HG03025 (cell line): ENCODE results near the gene PRKCI.
"Not testable (repeated sequence)": the region's sequence is repeated elsewhere in the genome, so short reads cannot be mapped to it uniquely, and the experiment has no call there.

Source experiments
- ATAC-seq: cut with Tn5 transposase; IDR thresholded peaks from one replicate; pipeline ENCODE4 v1.9.1; 2021; ENCODE audit warnings: mild to moderate bottlenecking, moderate library complexity; ENCODE audit not compliant: unreplicated experiment, low FRiP score

The PRKCI gene

GRCh38 chr3:170277833-170278580, 55.8 kb downstream of the PRKCI start:
- no peak for ATAC-seq

- no peak for ATAC-seq
Observed at GRCh38 chr3:170278627-170279026, 56.4 kb downstream of the PRKCI start.

- no peak for ATAC-seq
Observed at GRCh38 chr3:170290194-170290593, 68.0 kb downstream of the PRKCI start.

DNA sequence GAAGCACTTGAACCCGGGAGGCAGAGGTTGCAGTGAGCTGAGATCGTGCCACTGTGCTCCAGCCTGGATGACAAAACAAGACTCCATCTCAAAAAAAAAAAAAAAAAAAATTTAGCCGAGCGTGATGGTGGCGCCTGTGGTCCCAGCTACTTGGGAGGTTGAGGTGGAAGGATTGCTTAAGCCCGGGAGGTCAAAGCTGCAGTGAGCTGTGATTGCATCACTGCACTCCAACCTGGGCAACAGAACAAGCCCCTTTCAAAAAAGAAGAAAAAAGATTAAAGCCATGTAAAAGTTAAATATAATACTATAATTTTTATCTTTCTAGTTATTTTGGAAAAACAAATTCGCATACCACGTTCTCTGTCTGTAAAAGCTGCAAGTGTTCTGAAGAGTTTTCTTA, 73.4 kb downstream of the PRKCI start:
- ATAC-seq = no peak

DNA sequence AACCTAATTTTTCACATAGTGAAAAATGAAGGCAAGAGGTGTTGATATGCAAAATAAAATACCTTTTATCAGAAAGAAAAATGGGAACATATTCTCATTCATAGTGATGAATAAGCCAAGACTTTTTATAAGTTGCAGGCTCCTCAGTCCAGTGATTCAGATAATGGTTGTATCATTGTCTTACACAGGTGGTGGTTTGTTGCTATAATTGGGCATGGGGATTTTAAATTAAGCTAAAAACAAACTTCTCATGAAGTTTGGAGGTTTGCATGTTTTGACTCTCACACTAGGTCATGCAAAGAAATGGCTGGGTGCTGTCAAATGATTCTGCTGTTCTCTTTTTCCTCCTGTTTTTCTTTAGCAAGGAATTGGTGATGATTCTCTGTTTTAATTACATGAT, 74.5 kb downstream of the PRKCI start:
- no peak for ATAC-seq

DNA sequence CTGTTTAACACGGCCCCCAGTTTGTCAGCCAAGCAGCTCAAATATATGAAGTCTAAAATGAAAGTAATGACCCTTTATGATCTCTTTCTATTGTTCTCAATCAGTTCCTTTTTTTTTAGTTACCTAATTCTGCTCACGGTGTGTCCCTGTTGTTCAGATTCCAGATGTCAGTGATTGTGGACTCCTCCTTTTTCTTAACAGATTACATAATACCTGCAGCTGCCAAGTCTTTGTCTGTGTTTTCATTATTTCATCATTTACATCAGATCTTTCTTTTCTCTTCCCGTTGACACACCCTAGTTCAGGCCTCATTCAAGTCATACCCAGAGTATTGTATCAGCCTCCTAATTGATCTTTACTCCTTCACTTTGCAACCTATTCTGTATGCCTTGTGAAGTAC, 79.2 kb downstream of the PRKCI start:
- ATAC-seq = no peak

DNA sequence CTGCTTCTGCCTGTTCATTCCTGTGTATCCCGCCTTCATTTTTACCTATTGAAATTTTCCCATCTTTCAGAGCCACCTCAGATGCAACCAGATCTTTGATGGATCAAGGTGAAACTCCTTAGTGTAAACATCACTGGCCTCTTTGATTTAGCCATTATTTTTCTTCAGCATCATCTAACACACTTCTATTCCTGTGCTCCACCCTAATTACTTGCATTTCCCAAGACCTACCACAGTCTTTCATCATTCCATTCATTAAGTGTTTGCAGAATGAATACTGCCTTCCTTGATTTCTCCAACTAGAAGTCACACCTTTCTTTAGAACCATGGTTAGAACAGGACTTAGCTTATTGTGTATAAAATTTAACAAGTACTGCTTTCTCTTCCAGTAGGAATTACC, 79.8 kb downstream of the PRKCI start:
- ATAC-seq = no peak

- ATAC-seq = no peak
Observed at GRCh38 chr3:170306015-170306414, 83.8 kb downstream of the PRKCI start.

DNA sequence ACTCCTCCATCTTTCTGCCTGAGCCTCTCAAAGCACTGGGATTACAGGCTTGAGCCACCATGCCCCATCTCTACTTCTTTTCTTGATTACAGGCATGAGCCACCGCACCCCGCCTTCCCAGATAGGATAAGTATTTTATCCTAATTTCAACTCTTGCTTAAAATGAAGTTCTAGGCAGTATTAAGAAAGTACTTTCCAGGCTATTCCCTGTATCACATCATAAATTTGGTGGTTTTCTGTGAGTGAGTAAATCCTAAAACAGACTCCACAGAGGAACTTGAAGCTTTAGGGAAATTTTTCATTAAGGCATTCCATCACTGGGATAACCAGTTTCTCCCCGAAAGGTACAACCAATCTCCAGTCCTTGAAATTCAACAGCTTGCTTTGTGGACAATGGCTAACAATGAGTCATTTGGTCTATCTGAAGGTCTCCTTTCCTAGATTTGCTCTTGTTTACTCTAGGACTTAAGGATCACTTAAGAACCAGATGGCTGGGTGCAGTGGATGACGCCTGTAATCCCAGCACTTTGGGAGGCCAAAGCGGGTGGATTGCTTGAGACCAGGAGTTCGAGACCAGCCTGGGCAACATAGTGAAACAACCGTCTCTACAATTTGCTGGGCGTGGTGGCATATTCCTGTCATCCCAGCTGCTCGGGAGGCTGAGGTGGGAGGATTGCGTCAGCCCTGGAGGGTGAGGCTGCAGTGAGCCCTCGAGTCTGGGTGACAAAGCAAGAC, 85.6 kb downstream of the PRKCI start:
- ATAC-seq = no peak

DNA sequence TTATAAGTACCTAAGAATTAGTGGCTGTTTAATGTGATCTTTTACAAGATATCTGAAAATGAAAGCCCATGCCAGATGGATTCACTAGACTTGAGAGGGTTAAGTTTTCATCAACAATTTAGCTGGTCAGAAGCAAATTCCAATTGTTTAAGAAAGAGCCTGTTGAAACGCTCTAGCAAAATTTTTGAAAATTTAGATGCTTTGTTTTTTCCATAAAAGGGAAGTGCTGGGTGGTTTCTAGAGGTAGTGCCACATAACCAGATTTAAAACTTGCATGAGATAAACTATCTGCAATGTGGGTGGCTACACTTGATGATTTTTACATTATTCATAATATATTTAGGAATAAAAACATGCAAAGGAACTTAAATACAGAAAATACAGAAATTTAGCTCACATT, 86.8 kb downstream of the PRKCI start:
- no peak for ATAC-seq

- ATAC-seq = no peak
Observed at GRCh38 chr3:170317954-170318353, 95.7 kb downstream of the PRKCI start.

DNA sequence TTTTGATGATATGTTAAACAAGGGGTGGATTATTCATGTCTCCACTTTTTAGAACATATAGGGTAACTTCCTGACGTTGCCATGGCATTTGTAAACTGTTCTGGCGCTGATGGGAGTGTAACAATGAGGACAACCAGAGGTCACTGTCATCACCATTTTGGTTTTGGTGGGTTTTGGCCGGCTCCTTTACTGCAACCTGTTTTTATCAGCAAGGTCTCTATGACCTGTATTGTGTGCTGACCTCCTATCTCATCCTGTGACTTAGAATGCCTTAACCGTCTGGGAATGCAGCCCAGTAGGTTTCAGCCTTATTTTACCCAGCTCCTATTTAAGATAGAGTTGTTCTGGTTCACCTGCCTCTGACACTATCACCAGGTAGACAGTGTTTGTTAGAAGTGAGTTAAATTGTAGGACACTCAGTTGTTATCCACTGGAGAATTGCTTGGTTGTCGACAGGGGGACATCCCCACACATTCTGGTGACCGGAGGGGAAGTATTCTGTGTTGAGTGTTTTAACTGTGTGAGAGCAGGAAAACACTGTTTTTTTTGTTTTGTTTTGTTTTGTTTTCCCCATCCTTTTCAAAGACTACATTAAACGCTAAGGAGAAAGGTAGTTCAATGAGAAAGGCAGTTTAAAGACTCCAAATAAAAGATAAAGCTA, 98.4 kb downstream of the PRKCI start:
- no peak for ATAC-seq

DNA sequence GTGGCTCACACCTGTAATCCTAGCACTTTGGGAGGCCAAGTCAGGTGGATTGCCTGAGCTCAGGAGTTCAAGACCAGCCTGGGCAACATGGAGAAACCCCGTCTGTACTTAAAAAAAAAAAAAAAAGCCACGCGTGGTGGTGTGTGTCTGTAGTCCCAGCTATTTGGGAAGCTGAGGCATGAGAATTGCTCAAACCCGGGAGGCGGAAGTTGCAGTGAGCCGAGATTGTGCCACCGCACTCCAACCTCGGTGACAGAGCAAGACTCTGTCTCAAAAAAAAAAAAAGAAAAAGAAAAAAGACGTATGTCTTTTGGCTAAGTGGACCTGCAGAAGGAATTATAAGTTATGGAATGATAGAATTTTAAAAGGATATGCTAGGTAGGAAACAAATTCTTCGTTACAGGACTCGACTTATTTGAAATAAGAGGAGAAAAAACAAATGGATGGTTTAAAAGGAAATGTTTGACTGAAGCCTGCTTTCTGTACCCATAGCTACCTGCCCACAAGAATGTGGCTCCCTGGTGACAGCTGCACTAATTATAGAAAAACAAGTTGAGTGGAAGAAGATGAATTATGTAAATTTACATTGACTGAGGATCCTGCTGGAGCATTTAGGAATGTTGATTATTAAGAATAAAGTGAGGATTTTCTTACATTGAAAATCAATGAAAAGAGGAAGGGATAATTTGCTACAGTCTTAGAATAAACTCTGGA, 99.3 kb downstream of the PRKCI start:
- ATAC-seq = no peak

DNA sequence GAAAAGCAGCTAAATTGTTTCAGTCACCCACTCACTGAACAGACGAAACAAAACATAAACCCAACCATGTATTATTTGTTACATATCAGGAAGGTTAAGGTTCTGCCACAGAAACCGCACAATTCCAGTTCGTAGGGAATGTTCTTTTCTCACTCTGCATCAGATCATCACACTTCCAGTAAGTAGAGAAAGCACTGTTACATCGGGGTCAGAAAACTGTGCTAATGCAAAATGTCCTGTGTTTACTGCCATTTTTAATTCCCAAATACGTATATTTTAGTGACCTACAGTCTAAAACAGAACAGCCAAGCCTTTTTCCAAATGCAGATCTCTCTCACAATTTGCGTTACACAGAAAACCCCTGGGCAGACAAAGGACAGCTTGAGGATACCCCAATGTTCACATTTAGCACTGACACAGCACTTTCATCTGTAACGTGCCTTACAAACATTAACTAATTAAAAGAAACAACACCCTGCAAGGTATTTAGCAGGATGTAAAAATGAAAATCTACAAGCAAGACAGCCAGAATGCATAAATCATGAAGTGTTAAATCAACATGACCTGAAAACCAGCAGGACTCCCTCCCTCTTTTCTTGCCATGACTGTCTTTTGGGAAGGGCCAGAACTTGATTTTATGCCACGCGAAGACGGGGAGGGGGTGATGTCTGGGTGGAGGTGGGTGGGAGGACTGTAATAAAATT, 100.5 kb downstream of the PRKCI start:
- ATAC-seq = no peak

- ATAC-seq = no peak
Observed at GRCh38 chr3:170323331-170323730, 101.1 kb downstream of the PRKCI start.

GRCh38 chr3:170324962-170325361, 102.7 kb downstream of the PRKCI start:
- no peak for ATAC-seq

DNA sequence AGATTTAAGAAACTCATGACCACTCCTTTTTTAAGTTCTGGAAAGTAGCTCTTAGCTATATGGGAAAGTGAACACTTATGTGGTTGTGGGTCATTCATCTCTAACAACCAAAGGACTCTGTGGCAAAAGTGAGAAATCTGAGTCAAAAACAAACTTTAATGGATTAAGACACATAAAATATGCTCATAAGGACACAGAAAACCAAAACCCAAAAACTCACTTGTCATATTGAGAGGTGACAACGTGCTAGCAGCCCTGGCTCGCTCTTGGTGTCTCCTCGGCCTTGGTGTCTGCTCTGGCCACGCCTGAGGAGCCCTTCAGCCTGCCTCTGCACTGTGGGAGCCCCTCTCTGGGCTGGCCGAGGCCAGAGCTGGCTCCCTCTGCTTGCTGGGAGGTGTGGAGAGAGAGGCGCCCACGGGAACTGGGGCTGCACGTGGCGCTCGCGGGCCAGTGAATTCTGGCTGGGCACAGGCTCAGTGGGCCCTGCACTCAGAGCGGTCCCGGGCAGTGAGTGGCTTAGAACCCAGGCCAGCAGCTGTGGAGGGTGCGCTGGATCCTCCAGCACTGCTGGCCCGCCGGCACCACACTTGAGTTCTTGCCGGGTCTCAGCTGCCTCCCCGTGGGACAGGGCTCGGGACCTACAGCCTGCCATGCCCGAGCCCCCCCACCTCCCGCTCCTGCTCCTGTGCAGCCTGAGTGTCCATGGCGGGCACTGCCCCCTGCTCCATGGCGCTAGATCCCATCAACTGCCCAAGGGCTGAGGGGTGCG, 105.0 kb downstream of the PRKCI start:
- no peak for ATAC-seq

DNA sequence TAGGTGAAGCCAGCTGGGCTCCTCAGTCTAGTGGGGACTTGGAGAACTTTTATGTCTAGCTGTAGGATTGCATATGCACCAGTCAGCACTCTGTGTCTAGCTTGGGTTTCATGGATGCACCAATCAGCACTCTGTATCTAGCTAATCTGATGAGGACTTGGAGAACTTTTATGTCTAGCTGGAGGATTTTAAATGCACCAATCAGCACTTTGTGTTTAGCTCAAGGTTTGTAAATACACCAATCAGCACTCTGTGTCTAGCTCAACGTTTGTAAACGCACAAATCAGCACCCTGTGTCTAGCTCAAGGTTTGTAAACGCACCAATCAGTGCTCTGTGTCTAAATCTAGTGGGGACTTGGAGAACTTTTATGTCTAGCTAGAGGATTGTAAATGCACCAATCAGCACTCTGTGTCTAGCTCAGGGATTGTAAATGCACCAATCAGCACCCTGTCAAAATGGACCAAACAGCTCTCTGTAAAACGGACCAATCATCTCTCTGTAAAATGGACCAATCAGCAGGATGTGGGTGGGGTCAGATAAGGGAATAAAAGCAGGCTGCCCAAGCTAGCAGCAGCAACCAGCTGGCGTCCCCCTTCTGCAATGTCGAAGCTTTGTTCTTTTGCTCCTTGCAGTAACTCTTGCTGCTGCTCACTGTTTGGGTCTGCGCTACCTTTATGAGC, 105.8 kb downstream of the PRKCI start:
- not testable (repeated sequence) for ATAC-seq

DNA sequence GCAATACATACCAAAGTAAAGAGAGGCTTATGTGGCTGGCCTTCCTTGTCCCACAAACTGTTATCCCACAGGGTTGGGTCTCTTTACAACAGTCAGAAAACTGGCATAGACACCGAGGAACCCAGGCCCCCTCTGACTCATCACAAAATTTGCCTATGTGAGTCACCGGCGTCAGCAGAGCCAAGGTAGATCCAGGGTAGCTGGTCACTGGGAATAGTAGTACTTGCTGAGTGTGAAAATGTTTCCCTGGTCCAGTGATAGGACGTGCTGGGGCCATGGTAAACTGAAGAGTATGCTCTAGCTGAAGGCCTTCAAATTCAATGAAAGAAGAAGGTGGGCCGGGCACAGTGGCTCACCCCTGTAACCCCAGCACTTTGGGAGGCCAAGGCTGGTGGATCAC, 108.1 kb downstream of the PRKCI start:
- no peak for ATAC-seq
